Vagina (tissue), 2 donors: ENCODE results near the gene IL2.

Experiments used
- POLR2A ChIP-seq, 2 donors: fragments of 450-650 bp; IDR thresholded peaks; one replicate each; pipeline ENCODE4 v1.6.1; 2017; ENCODE audit warnings: antibody characterized with exemption in 2 of 2, mild to moderate bottlenecking in 2 of 2, moderate library complexity in 2 of 2
- TF ChIP-seq, protein P1 (sequence below), 3 experiments: fragments of 450-650 bp in 2 of 3; fragments of 200-600 bp in 1 of 3; sonication (generic) in 1 of 3; IDR thresholded peaks; one replicate each; pipeline ENCODE4 v1.5.1; 2017 to 2019; ENCODE audit warnings: antibody characterized with exemption in 3 of 3, mild to moderate bottlenecking in 2 of 3, moderate library complexity in 2 of 3

DNA sequence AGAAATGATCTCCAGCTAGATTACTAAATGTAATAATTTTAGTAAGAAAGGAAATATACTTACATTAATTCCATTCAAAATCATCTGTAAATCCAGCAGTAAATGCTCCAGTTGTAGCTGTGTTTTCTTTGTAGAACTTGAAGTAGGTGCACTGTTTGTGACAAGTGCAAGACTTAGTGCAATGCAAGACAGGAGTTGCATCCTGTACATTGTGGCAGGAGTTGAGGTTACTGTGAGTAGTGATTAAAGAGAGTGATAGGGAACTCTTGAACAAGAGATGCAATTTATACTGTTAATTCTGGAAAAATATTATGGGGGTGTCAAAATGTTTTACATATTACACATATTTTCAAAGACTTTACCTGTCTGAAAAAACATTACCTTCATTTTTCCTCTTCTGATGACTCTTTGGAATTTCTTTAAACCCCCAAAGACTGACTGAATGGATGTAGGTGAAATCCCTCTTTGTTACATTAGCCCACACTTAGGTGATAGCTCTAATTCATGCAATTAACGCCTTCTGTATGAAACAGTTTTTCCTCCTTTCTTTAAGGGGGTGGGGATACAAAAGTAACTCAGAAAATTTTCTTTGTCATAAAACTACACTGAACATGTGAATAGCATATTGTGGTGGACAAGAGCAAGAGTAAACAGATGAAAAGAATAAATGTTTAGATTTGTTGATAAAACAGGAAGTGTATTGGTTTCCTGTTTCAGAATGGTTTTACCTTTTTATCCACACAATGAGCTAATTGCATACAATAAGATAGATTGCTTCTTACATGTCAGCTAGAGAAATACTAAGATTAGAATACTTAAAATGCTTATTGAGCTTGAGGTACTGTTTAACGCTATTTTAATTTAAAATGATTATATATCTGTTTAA, at the start of gene IL2:
- TF ChIP-seq, protein P1, sequence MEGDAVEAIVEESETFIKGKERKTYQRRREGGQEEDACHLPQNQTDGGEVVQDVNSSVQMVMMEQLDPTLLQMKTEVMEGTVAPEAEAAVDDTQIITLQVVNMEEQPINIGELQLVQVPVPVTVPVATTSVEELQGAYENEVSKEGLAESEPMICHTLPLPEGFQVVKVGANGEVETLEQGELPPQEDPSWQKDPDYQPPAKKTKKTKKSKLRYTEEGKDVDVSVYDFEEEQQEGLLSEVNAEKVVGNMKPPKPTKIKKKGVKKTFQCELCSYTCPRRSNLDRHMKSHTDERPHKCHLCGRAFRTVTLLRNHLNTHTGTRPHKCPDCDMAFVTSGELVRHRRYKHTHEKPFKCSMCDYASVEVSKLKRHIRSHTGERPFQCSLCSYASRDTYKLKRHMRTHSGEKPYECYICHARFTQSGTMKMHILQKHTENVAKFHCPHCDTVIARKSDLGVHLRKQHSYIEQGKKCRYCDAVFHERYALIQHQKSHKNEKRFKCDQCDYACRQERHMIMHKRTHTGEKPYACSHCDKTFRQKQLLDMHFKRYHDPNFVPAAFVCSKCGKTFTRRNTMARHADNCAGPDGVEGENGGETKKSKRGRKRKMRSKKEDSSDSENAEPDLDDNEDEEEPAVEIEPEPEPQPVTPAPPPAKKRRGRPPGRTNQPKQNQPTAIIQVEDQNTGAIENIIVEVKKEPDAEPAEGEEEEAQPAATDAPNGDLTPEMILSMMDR (IDR thresholded peaks at IDR 0.05), result no peak
- no peak for TF ChIP-seq POLR2A (IDR thresholded peaks at IDR 0.05)
